Uterus (tissue), 2 donors: ENCODE measurements around the gene BMP6.

ENCODE experiments used
- CTCF ChIP-seq, 4 experiments: fragments of 200-600 bp in 2 of 4; fragments of 450-650 bp in 2 of 4; sonication (generic) in 2 of 4; IDR thresholded peaks; one replicate each; pipeline ENCODE4 v1.5.1; 2016 to 2019; ENCODE audit warnings: antibody characterized with exemption in 4 of 4, mild to moderate bottlenecking in 2 of 4, moderate library complexity in 1 of 4
- POLR2A ChIP-seq, 2 donors: fragments of 450-650 bp; IDR thresholded peaks; one replicate each; pipeline ENCODE4 v1.6.1; 2016; ENCODE audit warnings: antibody characterized with exemption in 2 of 2, mild to moderate bottlenecking in 1 of 2, moderate library complexity in 1 of 2

- TF ChIP-seq CTCF (IDR thresholded peaks at IDR 0.05) (no peak), POLR2A (IDR thresholded peaks at IDR 0.05) (no peak)
Observed at GRCh38 chr6:7731294-7731693, 5.4 kb downstream of the BMP6 start.
